ENCODE measurements around the gene EXD3. TPM values are rescaled to one million over a fixed set of nuclear protein-coding genes. Genes with fewer than 3 reads are reported as not detected.
A peak's percentile ranks its signal among the peaks of the same experiment; 100 is the strongest.

EXD3 gene
- total and polyA plus RNA-seq, 9 of the 15 experiments (the other 6 are each of a cell fraction or from before 2014, with no cell fraction given) = 0.29 to 12.5 (median 3.9) TPM

GRCh38 chr9:137445275-137445807, 22.4 kb upstream of the EXD3 start (continued):
- no peak for TF ChIP-seq CREB3L1 (IDR thresholded peaks at IDR 0.05; ENCODE audit: borderline replicate concordance, low read depth)
- no peak for TF ChIP-seq MTA2 (IDR thresholded peaks at IDR 0.05; ENCODE audit: low read depth)
- TF ChIP-seq TEAD2 (tag; IDR thresholded peaks at IDR 0.05) = no peak
- no peak for TF ChIP-seq PHTF2 (CRISPR knock-in tag; IDR thresholded peaks at IDR 0.05)
- TF ChIP-seq IRF2 (CRISPR knock-in tag; IDR thresholded peaks at IDR 0.05) = no peak
- TF ChIP-seq, protein P1, sequence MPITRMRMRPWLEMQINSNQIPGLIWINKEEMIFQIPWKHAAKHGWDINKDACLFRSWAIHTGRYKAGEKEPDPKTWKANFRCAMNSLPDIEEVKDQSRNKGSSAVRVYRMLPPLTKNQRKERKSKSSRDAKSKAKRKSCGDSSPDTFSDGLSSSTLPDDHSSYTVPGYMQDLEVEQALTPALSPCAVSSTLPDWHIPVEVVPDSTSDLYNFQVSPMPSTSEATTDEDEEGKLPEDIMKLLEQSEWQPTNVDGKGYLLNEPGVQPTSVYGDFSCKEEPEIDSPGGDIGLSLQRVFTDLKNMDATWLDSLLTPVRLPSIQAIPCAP (CRISPR knock-in tag; IDR thresholded peaks at IDR 0.05; ENCODE audit: borderline replicate concordance) = no peak
- no peak for TF ChIP-seq BDP1 (IDR thresholded peaks at IDR 0.05; ENCODE audit: insufficient read depth, insufficient read length)
- TF ChIP-seq SMAD4 (CRISPR knock-in tag; conservative IDR thresholded peaks at IDR 0.05) = peak; percentile 65; the same call in 1 of the 2 replicates
- TF ChIP-seq ZNF518B (CRISPR knock-in tag; IDR thresholded peaks at IDR 0.05) = no peak
- peak in 1 of 2 experiments; percentile 37; a peak in 2 of 4 replicates for TF ChIP-seq MNT (conservative IDR thresholded peaks at IDR 0.05)
- TF ChIP-seq CBFB (CRISPR knock-in tag; IDR thresholded peaks at IDR 0.05) = no peak
- TF ChIP-seq ZNF41 (CRISPR knock-in tag; conservative IDR thresholded peaks at IDR 0.05) = no peak
- TF ChIP-seq NBN (IDR thresholded peaks at IDR 0.05; ENCODE audit: low read depth) = peak; percentile 62; the same call in 1 of the 2 replicates
- TF ChIP-seq MAFF (IDR thresholded peaks at IDR 0.05; ENCODE audit: low read length) = no peak
